HG03442 (cell line): Measurements from ENCODE around the gene TLE4.
"Not testable (repeated sequence)": the region's sequence is repeated elsewhere in the genome, so short reads cannot be mapped to it uniquely, and the experiment has no call there.

Experiments used
- ATAC-seq: cut with Tn5 transposase; IDR thresholded peaks from one replicate; pipeline ENCODE4 v1.9.1; 2021; ENCODE audit warnings: mild to moderate bottlenecking, moderate library complexity; ENCODE audit not compliant: unreplicated experiment

TLE4 gene

GRCh38 chr9:79630521-79631403 is 59.0 kb downstream of the TLE4 start:
- ATAC-seq, result peak; percentile 90

GRCh38 chr9:79632060-79632459 is 60.3 kb downstream of the TLE4 start:
- no peak for ATAC-seq

- no peak for ATAC-seq
Observed at GRCh38 chr9:79632705-79633104, 60.9 kb downstream of the TLE4 start.

GRCh38 chr9:79633558-79633957 is 61.8 kb downstream of the TLE4 start:
- no peak for ATAC-seq

- no peak for ATAC-seq
Observed at GRCh38 chr9:79637177-79637925, 65.6 kb downstream of the TLE4 start.

- no peak for ATAC-seq
Observed at GRCh38 chr9:79638806-79639205, 67.0 kb downstream of the TLE4 start.

- no peak for ATAC-seq
Observed at GRCh38 chr9:79639354-79639753, 67.6 kb downstream of the TLE4 start.

- not testable (repeated sequence) for ATAC-seq
Observed at GRCh38 chr9:79640067-79640466, 68.3 kb downstream of the TLE4 start.

GRCh38 chr9:79641070-79641469 is 69.3 kb downstream of the TLE4 start:
- ATAC-seq, result no peak

GRCh38 chr9:79642671-79643070 is 70.9 kb downstream of the TLE4 start:
- no peak for ATAC-seq

- no peak for ATAC-seq
Observed at GRCh38 chr9:79644048-79644447, 72.3 kb downstream of the TLE4 start.

GRCh38 chr9:79644601-79645000 is 72.8 kb downstream of the TLE4 start:
- ATAC-seq, result no peak

GRCh38 chr9:79645110-79645509 is 73.3 kb downstream of the TLE4 start:
- no peak for ATAC-seq

- no peak for ATAC-seq
Observed at GRCh38 chr9:79646096-79646495, 74.3 kb downstream of the TLE4 start.

- ATAC-seq, result no peak
Observed at GRCh38 chr9:79651251-79651795, 79.6 kb downstream of the TLE4 start.

GRCh38 chr9:79652598-79652997 is 80.8 kb downstream of the TLE4 start:
- no peak for ATAC-seq

GRCh38 chr9:79654591-79655382 is 83.0 kb downstream of the TLE4 start:
- ATAC-seq, result not testable (repeated sequence)

GRCh38 chr9:79655551-79655950 is 83.8 kb downstream of the TLE4 start:
- ATAC-seq, result no peak

GRCh38 chr9:79656169-79656568 is 84.4 kb downstream of the TLE4 start:
- ATAC-seq, result no peak

- ATAC-seq, result no peak
Observed at GRCh38 chr9:79657891-79658290, 86.1 kb downstream of the TLE4 start.

- ATAC-seq, result no peak
Observed at GRCh38 chr9:79658926-79659325, 87.2 kb downstream of the TLE4 start.
